Activated CD4-positive, alpha-beta T cell treated with anti-CD3 and anti-CD28 coated beads, Interleukin-2, amount 50 U/mL, for 16 hours (primary cell): ENCODE results near the gene PRR23E.

Experiments
- DNase-seq: peaks from one replicate; pipeline ENCODE4 v3.0.0-alpha.2; 2020

Gene PRR23E

GRCh38 chr3:127235706-127236105 is 42.8 kb downstream of the PRR23E start:
- no peak for DNase-seq

GRCh38 chr3:127237835-127238234 is 44.9 kb downstream of the PRR23E start:
- DNase-seq: no peak

- DNase-seq: no peak
These were observed 45.7 kb downstream of the PRR23E start for GRCh38 chr3:127238602-127239001.

GRCh38 chr3:127247292-127247691 is 54.4 kb downstream of the PRR23E start:
- DNase-seq: no peak
